Measurements from ENCODE around the gene SLC35A5.

GRCh38 chr3:112539825-112540650, 21.8 kb upstream of the SLC35A5 start:
- no peak for TF ChIP-seq CTCF (IDR thresholded peaks at IDR 0.05)
- TF ChIP-seq EP300 (IDR thresholded peaks at IDR 0.05): no peak
- no peak for TF ChIP-seq POLR2AphosphoS5 (IDR thresholded peaks at IDR 0.05)
- no peak for TF ChIP-seq POLR2A (IDR thresholded peaks at IDR 0.05)

Data from stomach (tissue), 4 donors.